GM12892 (cell line): ENCODE results near the gene OGDH.
"Not testable (repeated sequence)": the region's sequence is repeated elsewhere in the genome, so short reads cannot be mapped to it uniquely, and the experiment has no call there.

ENCODE experiments used
- DNase-seq: peaks from one replicate; pipeline ENCODE4 v3.0.0; 2011; ENCODE audit not compliant: insufficient read length
- FAIRE-seq: peaks from 2 replicates; lab custom pipeline; 2011; peaks lifted over from hg19 to GRCh38; lab: Jason Lieb, UNC
- POLR2A ChIP-seq: IDR thresholded peaks from 2 replicates; pipeline ENCODE4 v1.6.1; 2011; ENCODE audit warnings: low read depth, low read length, control low read depth
- POLR2AphosphoS5 ChIP-seq: IDR thresholded peaks from 2 replicates; pipeline ENCODE4 v1.6.1; 2011; ENCODE audit warnings: low read depth, low read length, control low read depth
- TAF1 ChIP-seq: IDR thresholded peaks from 2 replicates; pipeline ENCODE4 v1.6.1; 2011; ENCODE audit warnings: low read depth, mild to moderate bottlenecking, control low read depth, low read length, borderline replicate concordance

The OGDH gene

DNA sequence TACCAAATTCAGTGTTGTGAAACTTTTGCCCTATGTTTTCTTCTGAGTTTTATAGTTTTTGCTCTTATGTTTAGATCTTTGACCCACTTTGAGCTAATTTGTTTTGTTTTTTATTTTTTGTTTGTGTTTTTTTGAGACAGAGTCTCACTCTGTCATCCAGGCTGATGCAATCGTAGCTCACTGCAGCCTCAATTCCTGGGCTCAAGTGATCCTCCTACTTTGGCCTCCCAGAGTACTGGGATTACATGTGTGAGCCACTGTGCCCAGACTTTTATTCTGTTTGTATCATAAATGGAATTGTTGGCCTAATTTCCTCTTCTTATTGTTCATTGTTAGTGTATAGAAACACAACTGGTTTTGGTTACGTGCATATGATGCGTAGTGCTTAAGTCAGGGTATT, 99.0 kb downstream of the OGDH start:
- FAIRE-seq (no peak), DNase-seq (no peak)
- TF ChIP-seq TAF1 (no peak), POLR2AphosphoS5 (no peak)

DNA sequence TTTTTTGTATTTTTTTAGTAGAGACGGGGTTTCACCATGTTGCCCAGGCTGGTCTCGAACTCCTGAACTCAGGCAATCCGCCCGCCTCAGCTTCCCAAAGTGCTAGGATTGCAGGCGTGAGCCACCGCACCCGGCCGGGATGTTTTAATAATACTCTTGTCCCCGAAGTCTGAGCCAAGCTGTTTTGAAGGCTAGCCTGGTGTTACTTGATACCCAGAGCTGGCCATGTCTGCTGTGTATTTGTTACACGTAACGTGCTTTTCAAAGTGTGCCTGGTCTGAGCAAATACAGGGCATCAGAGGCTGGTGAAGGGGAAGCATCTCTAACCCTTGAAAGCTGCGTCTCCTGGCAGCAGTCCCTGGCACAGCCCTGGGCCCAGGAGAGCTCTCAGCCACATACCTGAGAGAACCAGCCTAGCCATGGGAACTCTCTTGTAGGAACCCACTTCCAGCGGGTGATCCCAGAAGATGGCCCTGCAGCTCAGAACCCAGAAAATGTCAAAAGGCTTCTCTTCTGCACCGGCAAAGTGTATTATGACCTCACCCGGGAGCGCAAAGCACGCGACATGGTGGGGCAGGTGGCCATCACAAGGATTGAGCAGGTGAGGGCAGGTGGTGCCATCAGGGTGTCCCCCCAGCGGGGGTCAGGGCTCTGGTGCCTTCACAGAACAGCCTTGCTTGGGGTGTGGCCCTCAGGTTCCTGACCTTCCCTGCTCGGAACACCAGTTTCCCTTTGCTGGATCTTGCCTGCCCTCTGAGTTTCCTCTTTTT, 100.5 kb downstream of the OGDH start:
- no peak for DNase-seq
- FAIRE-seq = no peak
- no peak for TF ChIP-seq TAF1
- no peak for TF ChIP-seq POLR2A
- TF ChIP-seq POLR2AphosphoS5 = no peak

DNA sequence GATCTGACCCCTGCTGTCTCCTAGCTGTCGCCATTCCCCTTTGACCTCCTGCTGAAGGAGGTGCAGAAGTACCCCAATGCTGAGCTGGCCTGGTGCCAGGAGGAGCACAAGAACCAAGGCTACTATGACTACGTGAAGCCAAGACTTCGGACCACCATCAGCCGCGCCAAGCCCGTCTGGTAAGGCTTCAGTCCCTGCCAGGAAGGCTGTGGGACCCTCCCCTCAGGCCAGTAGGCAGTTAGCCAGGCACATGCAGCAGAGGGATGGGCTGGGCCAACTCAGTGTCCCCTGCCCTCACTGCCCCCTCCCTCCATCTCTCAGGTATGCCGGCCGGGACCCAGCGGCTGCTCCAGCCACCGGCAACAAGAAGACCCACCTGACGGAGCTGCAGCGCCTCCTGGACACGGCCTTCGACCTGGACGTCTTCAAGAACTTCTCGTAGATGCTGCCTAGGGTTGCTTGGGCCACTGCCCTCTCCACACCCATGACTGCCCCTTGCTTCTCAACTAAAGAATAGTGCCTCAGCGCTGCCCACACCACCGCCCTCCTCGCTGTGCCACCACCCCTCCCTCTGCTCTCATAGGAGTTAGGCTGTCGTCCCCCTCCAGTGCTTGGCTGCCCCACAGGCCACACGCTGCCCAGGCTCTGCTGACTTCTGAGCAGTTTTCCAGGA, 101.3 kb downstream of the OGDH start:
- no peak for TF ChIP-seq POLR2A
- TF ChIP-seq POLR2AphosphoS5 = no peak
- TF ChIP-seq TAF1 = no peak
- DNase-seq (no peak), FAIRE-seq (no peak)

DNA sequence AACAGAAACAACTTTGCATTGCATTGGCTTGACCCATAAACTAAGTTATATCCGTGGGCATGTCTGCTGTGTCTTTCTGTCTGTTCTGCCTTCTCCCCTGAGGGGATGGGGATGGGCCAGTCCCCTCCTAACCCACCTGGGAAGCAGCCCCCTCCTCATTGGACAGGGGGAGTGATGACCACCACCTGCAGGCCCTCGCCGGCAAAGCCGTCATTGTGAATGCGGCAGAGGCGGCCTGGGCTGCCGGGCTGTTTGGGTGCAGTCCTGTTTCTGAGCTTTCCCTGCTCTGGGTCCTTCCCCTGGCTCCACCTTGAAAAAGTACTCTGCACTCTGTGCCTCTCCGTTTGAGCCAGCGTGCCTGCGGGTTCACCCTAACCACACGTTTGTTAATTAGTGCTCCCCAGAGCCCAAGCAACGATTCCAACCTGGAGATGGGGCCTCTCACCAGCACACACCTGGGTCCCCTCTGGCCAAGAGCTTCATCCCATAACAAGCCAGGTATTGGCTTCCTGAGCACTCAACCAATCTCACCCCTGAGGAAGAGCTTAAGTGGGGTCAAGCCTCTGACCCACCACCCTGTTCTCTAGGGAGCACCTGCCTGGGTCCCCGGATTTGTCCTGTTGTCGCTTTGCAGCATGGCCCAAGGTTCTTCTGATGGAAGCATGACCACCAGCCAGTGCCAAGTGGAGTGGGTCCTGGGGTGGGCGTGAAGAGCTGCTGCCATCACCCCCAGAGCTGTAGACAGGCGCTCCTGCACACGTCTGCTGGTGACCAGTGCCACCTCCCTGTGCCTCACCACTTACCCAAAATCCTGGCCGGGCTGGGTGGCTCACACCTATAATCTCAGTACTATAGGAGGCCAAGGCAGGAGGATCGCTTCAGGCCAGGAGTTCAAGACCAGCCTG, 102.8 kb downstream of the OGDH start:
- DNase-seq (no peak), FAIRE-seq (no peak)
- TF ChIP-seq POLR2A (no peak), TAF1 (no peak)

DNA sequence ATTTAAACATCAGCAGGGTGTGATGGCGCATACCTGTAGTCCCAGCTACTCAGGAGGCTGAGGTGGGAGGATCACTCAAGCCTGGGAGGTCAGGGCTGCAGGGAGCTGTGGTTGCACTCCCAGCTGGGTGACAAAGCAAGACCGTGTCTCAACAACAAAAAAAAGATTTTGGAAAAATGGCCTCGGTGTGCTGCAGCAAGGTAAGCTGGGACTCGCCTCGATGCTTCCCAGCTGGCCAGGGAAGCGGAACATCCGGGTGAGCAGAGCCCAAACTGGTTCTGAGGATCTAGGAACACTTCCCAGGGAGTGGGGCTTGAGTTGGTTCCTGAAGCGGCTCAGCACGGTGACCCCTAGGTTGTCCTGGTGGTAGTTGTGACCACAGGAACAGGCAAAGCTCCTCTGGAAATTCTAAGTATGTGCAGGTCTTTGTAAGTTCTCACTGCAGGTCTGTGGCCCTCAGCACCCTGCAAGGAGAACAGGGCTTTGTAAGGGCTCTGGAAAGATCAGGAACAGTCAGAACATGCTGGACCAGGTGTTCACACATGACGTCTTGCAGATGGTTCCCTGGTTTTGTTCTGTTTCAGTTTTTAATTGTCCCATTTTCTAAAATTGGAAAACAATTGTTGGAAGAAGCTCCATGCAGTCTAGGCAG, 103.6 kb downstream of the OGDH start:
- TF ChIP-seq TAF1 (no peak), POLR2AphosphoS5 (no peak), POLR2A (no peak)
- DNase-seq (no peak), FAIRE-seq (no peak)

DNA sequence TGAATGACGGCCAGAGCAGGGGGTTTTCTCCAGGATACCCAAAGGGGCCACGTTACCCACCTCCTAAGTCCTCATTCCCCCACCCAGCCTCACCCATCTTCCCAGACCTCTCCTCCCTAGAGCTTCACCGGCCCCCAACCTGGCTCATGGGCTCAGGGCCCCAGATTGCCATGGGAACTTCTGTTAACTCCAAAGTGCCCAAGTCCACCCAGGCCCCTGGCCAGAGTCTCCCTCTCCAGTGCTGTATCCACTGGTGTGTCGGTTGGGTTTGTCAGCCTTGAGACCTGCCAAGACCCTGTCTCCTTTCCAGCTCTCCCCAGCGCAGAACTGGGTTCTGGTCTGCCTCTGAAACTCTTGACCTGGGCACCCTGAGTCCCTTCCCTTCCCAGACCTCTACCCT, 105.1 kb downstream of the OGDH start:
- no peak for DNase-seq
- FAIRE-seq = no peak
- no peak for TF ChIP-seq TAF1
- TF ChIP-seq POLR2A = no peak
- TF ChIP-seq POLR2AphosphoS5 = no peak

DNA sequence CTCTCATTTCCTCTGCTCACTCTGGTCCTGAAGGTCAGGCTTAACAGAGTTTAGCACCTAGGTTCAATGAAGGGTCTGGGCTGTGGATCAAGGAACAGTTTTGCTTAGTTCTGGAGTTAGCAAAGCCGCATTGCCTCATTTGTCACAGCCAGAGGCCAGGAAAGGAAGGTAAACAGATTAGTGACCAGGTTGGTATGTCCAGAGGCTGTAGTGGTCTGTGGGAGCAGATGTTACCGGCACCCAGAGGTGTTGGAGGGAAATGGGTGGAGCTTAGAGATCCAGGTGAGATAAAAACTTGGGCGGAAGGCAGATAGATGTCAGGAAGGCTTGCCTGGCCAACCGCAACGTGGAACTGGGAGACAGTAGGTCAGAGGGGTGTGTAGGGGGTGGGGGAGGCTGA, 105.6 kb downstream of the OGDH start:
- FAIRE-seq (no peak), DNase-seq (no peak)
- TF ChIP-seq POLR2A = no peak
- TF ChIP-seq TAF1 = no peak
- no peak for TF ChIP-seq POLR2AphosphoS5

DNA sequence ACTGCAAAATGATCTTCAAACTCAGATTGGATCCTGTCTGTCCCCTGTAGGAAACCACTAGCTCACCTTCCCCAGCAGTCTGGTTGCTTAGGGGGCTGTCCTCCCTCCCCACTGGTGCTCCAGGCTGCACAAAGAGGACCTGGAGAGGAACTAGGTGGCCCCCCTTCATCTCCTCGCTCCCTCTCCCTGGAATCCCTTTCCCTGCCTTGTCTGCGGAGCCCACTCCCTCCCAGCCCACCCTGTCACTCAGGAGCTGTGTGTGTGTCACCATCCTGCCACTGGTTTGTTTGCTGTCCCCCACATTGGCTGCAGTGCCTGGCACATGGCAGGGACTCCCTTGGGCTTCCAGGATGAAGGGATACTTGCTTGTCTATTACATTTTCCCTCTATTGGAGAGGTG, 106.7 kb downstream of the OGDH start:
- TF ChIP-seq POLR2A = no peak
- TF ChIP-seq TAF1 = no peak
- no peak for TF ChIP-seq POLR2AphosphoS5
- FAIRE-seq (no peak), DNase-seq (no peak)

DNA sequence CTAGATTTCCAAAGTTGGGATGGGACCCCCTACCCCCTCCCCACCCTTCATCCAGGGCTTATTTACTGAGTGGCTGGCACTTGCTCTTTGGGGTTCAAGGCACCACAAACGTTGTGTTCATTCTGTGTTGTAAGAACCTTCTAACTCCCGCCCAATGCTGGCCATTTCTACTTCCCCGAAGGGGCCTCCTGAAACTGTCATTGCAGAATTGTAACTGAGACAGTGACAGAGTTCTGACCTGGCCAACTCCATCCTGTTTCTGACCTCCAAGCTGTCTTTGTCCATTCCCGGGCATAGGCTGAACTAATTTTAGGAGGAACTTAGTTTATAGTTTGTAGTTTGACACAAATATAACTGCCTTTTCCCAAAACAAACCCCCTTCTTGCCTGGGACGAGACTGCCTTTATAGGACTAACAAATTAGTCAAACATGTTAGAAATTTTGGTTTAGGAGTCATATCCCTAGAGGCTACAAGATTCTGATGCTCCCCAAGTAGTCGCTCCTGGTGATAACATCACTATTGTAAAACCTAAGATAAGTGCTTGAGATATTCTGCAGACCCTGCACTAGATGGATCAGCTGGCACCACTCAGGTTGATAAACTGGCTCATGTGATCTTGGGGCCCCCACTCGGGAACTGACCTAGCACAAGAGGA, 107.4 kb downstream of the OGDH start:
- TF ChIP-seq POLR2A (no peak), TAF1 (no peak), POLR2AphosphoS5 (no peak)
- FAIRE-seq (no peak), DNase-seq (no peak)

DNA sequence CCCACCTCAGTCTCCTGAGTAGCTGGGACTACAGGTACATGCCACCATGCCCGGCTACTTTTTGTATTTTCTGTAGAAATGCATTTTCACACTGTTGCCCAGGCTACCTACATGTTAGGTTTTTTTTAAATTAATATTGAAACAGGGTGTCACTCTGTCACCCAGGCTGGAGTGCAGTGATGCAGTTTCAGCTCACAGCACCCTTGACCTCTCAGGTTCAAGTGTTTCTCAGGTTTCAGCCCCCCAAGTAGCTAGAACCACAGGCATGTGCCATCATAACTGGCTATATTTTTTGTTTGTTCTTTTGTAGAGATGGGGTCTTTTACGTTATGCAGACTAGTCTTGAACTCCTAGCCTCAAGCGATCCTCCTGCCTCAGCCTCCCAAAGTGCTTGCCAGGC, 109.8 kb downstream of the OGDH start:
- FAIRE-seq (no peak), DNase-seq (no peak)

DNA sequence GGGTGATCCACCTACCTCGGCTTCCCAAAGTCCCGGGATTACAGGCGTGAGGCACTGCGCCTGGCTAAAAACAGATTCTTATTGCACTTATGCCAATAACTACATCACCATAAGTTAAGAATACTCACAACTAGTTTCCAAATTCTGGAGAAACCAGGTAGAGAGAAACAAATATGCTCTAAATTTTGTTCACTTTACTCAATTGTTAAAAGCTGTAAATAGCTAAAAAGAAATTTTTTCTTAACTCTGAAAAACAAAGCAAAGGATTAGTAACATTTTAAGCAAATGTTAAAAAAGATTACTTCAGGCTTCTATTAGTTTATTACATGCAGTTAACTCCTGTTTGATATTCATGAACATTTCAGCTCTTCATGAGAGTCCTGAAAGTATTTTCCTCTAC, 113.9 kb downstream of the OGDH start:
- no peak for TF ChIP-seq TAF1
- TF ChIP-seq POLR2A = no peak
- TF ChIP-seq POLR2AphosphoS5 = no peak
- DNase-seq (no peak), FAIRE-seq (no peak)

More for the DNA sequence above, 109.8 kb downstream of the OGDH start:
- no peak for TF ChIP-seq TAF1
- TF ChIP-seq POLR2A = no peak
- TF ChIP-seq POLR2AphosphoS5 = no peak

DNA sequence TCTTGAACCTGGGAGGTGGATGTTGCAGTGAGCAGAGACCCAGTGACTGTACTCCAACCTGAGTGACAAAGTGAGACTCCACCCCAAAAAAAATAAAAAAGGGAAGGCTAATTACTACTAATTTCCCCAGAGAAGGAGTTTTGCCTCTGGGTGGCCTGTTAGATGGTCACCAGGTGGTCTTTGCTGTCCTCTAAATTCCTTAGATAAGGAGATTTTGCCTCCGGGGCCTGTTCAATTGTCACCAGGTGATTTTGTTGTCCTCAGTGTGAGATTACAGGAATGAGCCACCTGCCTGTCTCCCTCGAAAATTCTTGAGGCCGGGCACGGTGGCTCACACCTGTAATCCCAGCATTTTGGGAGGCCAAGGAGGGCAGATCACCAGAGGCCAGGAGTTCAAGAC, 117.8 kb downstream of the OGDH start:
- no peak for DNase-seq
- no peak for FAIRE-seq
- TF ChIP-seq POLR2A = no peak

DNA sequence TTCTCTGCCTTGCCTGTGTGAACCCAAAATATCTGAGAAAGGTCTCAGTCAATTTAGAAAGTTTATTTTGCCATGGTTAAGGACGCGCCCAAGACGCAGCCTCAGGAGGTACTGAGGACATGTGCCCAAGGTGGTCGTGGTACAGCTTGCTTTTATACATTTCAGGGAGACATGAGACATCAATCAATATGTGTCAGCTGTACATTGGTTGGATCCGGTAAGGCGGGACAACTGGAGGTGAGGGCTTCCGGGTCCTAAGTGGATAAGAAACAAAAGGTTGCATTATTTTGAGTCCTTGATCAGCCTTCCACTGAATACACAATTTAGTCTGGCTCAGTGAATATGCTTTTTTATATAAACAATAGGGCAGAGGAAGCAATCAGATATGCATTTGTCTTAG, 119.8 kb downstream of the OGDH start:
- not testable (repeated sequence) for DNase-seq, FAIRE-seq
